KOPT-K1 (cell line): ENCODE measurements around the gene SUV39H2.

Experiments
- H3K27ac ChIP-seq: fragments of 200-600 bp; sonication (generic); 2 replicates; pipeline ENCODE4 v1.5.1; 2016; ENCODE audit warnings: antibody characterized with exemption, mild to moderate bottlenecking, low read depth, low read length; ENCODE audit not compliant: poor library complexity, severe bottlenecking
- H3K36me3 ChIP-seq: fragments of 200-600 bp; sonication (generic); 2 replicates; pipeline ENCODE4 v1.5.1; 2017; ENCODE audit warnings: antibody characterized with exemption, mild to moderate bottlenecking, low read length, moderate library complexity; ENCODE audit not compliant: insufficient read depth
- H3K9me3 ChIP-seq: fragments of 200-600 bp; sonication (generic); 2 replicates; pipeline ENCODE4 v1.5.1; 2017; ENCODE audit warnings: antibody characterized with exemption, low read length, mild to moderate bottlenecking; ENCODE audit not compliant: insufficient read depth, poor library complexity, severe bottlenecking

The SUV39H2 gene

GRCh38 chr10:14878266-14879123, at the start of gene SUV39H2:
TSS of gene SUV39H2 (plus strand) at chr10:14878866. CDS start at chr10:14878889, 23 bp downstream.
- H3K36me3 ChIP-seq: peaks cover 20% of the 10 kb centered on the region

DNA sequence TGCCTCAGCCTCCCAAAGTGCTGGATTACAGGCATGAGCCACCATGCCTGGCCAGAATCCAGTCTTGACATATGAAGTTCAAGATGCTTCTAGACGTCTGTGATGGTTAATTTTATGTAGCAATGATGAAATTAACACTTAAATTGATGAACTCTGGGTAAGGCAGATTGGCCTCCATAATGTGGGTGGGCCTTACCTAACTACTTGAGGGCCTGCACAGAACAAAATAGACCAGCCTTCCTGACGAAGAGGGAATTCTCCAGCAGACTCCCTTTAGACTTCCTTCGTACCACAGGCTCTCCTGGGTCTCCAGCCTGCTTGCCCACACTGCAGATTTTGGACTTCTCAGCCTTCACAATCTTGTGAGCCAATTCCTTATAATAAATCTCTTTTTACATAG, 45.6 kb upstream of the SUV39H2 start:
- no peaks in the 10 kb centered on the region for H3K36me3 ChIP-seq
- H3K9me3 ChIP-seq: no peaks in the 10 kb centered on the region
- no peak overlapping the region for H3K27ac ChIP-seq

More at GRCh38 chr10:14878266-14879123, at the start of gene SUV39H2:
- Histone ChIP-seq H3K9me3 (no peaks in the 10 kb centered on the region), H3K27ac (peak within 1 kb of the TSS; percentile 87)

- Histone ChIP-seq H3K9me3 (no peaks in the 10 kb centered on the region), H3K36me3 (peaks cover 13% of the 10 kb centered on the region), H3K27ac (no peak overlapping the region)
These were observed 42.5 kb upstream of the SUV39H2 start for GRCh38 chr10:14836208-14836607.

GRCh38 chr10:14837003-14837756, 41.5 kb upstream of the SUV39H2 start:
- Histone ChIP-seq H3K36me3 (peaks cover 22% of the 10 kb centered on the region), H3K9me3 (no peaks in the 10 kb centered on the region), H3K27ac (peak overlapping the region; percentile 93)

DNA sequence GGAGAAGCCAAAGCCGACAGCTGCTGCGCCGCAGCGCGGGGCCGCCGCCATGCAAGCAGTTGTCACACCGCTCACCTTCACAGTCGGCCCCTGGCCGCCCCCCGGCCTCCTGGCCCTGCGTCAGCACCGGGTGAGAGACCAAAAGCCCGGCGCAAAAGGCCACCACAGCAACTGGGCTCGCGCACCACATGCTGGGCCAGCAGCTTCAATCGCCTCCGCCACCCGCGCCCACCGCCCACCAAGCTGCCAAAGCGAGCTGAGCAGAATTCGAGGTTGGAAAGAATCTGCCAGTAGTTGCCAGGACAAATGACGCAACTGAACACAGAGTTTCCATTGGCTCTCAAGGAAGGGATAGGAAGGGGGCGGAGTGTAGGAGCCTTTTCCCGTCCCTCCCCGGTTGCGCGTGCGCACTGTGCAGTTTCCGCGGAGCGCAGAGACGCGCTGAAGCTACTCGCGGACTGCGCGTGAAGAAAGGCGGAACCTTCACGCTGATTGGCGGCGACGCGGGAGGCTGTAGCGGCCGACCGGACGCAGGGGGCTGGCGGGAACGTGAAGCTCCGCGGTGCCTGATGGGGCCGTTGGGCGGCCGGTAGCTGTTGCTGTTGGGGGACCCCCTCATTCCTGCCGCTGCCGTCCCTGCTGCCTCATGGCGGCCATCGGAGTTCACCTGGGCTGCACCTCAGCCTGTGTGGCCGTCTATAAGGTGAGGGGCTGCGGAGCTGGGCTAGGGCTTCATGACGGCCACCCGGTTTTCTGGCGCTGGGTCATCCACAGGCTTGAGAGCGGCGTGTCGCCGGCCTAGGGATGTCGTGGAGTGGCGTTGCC, 40.7 kb upstream of the SUV39H2 start, which contains the start of the genes CDNF, HSPA14 and MSANTD7:
Gene CDNF (minus strand): TSS at position 281 of the 825 bp plus-strand sequence. CDS start 91 bp downstream, at position 190.
Gene HSPA14 (plus strand): TSS at position 550 of the 825 bp plus-strand sequence. CDS start 97 bp downstream, at position 647.
Gene MSANTD7 (plus strand): TSS at position 550 of the 825 bp plus-strand sequence. CDS start 3,979 bp downstream, outside the sequence.
- peaks cover 30% of the 10 kb centered on the region for H3K36me3 ChIP-seq
- H3K9me3 ChIP-seq: no peaks in the 10 kb centered on the region
- H3K27ac ChIP-seq: peak within 1 kb of the TSS; percentile 93

GRCh38 chr10:14838582-14839304, 39.9 kb upstream of the SUV39H2 start:
- Histone ChIP-seq H3K36me3 (peaks cover 38% of the 10 kb centered on the region), H3K9me3 (no peaks in the 10 kb centered on the region), H3K27ac (peak overlapping the region; percentile 93)

DNA sequence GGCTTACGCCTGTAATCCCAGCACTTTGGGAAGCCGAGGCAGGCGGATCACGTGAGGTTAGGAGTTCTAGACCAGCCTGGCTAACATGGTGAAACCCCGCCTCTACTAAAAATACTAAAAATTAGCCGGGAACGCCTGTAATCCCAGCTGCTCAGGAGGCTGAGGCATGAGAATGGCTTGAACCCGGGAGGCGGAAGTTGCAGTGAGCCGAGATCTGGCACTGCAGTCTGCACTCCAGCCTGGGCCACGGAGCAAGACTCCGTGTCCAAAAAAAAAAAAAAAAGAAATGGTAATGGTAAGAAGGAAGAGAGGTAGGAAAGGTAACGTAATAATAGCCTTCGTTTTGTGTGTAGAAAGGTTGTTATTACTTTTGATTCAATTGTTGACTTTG, 39.4 kb upstream of the SUV39H2 start:
- no peaks in the 10 kb centered on the region for H3K9me3 ChIP-seq
- H3K27ac ChIP-seq: peak overlapping the region; percentile 93

GRCh38 chr10:14840178-14840577, 38.5 kb upstream of the SUV39H2 start:
- Histone ChIP-seq H3K9me3 (no peaks in the 10 kb centered on the region), H3K36me3 (peaks cover 52% of the 10 kb centered on the region), H3K27ac (no peak overlapping the region)

More for the DNA sequence above, 39.4 kb upstream of the SUV39H2 start:
- peaks cover 44% of the 10 kb centered on the region for H3K36me3 ChIP-seq

GRCh38 chr10:14843327-14843988, 35.2 kb upstream of the SUV39H2 start:
- H3K36me3 ChIP-seq: peaks cover 81% of the 10 kb centered on the region
- H3K9me3 ChIP-seq: no peaks in the 10 kb centered on the region
- no peak overlapping the region for H3K27ac ChIP-seq

GRCh38 chr10:14844948-14845347, 33.7 kb upstream of the SUV39H2 start:
- Histone ChIP-seq H3K36me3 (peaks cover 93% of the 10 kb centered on the region), H3K9me3 (no peaks in the 10 kb centered on the region)

GRCh38 chr10:14852236-14852635, 26.4 kb upstream of the SUV39H2 start:
- no peak overlapping the region for H3K27ac ChIP-seq
- H3K9me3 ChIP-seq: no peaks in the 10 kb centered on the region
- peaks cover 90% of the 10 kb centered on the region for H3K36me3 ChIP-seq

More at GRCh38 chr10:14844948-14845347, 33.7 kb upstream of the SUV39H2 start:
- no peak overlapping the region for H3K27ac ChIP-seq

DNA sequence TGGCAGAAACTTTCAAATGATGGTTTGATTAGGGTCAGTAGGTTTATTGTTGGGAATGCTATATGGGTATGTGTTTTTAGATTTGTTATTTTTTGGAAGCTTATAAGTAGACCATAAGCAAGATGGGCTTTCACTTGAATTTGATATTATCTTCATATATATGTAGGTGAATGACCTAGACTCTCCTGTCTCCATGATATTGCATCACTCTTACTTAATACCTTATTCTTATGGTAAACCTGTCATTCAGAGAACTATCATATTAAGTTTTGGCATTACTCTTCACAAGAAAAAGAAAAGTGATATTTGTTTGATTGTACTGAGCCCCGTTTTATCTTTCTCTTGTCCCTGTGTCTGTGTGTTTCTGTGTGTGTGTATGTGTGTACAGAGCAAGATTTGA, 23.2 kb upstream of the SUV39H2 start:
- H3K36me3 ChIP-seq: peaks cover 95% of the 10 kb centered on the region
- no peaks in the 10 kb centered on the region for H3K9me3 ChIP-seq
- no peak overlapping the region for H3K27ac ChIP-seq

GRCh38 chr10:14858338-14858960, 20.2 kb upstream of the SUV39H2 start:
- Histone ChIP-seq H3K36me3 (peaks cover 82% of the 10 kb centered on the region), H3K9me3 (no peaks in the 10 kb centered on the region), H3K27ac (no peak overlapping the region)
